Measurements from ENCODE around the gene PGBD1. TPM values are rescaled to one million over a fixed set of nuclear protein-coding genes. Genes with fewer than 3 reads are reported as not detected.
A peak's percentile ranks its signal among the peaks of the same experiment; 100 is the strongest.

The PGBD1 gene
- total RNA-seq, 4 donors from 2014 or later = 5.8 to 8.7 (median 7.1) TPM

DNA sequence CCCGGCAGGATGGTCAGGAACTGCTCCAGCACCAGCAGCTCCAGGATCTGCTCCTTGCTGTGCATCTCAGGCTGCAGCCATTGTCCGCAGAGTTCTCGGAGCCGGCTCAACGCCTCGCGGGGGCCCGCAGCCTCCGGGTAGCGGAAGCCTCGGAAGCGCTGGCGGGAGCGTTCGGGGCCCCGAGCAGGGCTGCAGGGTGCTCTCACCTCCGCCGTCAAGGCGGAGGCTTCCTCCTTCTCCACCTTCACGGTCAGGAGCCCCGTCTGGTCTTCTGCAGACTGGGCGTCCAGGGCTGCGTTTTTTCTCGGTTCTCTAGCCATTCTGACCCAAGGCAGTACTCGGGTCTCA lies 29.7 kb upstream of the PGBD1 start:
- TF ChIP-seq EP300 (IDR thresholded peaks at IDR 0.05) = no peak
- TF ChIP-seq POLR2A (IDR thresholded peaks at IDR 0.05; ENCODE audit: low read depth) = no peak
- TF ChIP-seq CTCF (IDR thresholded peaks at IDR 0.05) = no peak
- no peak for TF ChIP-seq POLR2AphosphoS5 (IDR thresholded peaks at IDR 0.05)
- H3K27ac ChIP-seq (replicated peaks in 1 of 4) = peak overlapping the region; percentile 59 to 67 (median 62)
- H3K9me3 ChIP-seq = no peaks in the 10 kb centered on the region
- H3K27me3 ChIP-seq = no peaks in the 10 kb centered on the region
- peaks cover 9 to 29% (median 25%) of the 10 kb centered on the region in 4 donors for H3K36me3 ChIP-seq
- 0% methylated on average over 3 of the region's 25 CpGs for WGBS
- H3K4me3 ChIP-seq = peak overlapping the region; percentile 80 to 87 (median 84)
- H3K4me1 ChIP-seq = peaks cover 17 to 33% (median 25%) of the 10 kb centered on the region in 4 donors
- intact Hi-C loops (cut with DNase I) = no loop called here
- no peak for DNase-seq (ENCODE audit: extremely low spot score)

DNA sequence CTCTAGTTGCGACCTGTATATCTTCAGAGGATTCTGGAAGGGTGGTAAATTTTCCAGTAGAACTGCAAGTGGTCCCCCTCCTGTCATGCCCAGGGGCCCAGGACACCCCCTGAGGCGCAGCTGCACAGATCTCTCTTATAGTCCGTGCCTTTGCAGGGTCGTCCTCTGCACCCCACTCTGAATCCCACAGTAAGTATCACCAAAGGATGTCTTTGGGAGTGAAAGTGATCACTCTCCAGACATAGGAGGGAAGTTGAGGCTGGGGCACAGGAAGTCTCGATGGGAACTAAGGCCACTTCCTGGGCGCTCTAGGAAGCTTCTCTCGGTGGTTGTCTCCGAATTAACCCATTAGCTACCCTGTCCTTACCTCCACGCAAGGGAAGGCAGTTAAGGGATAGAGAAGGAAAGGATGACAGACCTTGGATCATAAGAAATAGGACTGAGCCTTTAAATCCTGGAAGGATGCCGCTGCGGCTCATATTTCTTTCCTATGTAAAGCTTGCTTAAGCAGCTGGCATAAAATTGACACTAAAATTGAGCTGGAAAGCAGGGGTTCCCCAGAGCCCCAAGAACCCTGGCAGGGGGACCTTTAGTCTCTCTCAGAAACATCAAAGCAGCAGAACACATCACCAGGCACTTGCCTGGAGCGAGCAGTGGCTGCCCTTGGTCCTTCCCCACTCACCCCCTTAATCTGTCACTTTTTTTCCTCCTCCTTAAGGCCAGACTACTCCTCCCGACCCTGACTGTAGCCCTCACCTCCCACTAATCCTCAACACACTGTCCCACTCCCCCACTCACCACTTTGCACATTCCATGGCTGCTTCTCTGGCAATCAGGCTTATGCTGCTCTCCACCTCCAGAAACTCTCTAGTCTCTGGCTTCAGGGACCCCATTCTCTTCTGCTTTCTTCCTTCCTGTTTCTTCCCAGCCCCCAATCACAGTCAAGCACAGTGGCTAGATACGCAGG lies 29.1 kb upstream of the PGBD1 start, which contains the start of gene ZKSCAN4:
TSS of gene ZKSCAN4 (minus strand) at position 261 of the 967 bp plus-strand sequence. CDS start 289 bp downstream, outside the sequence.
- H3K36me3 ChIP-seq = peaks cover 9 to 22% (median 19%) of the 10 kb centered on the region in 4 donors
- no peaks in the 10 kb centered on the region for H3K9me3 ChIP-seq
- TF ChIP-seq POLR2AphosphoS5 (IDR thresholded peaks at IDR 0.05) = peak; percentile 49 to 78
- TF ChIP-seq CTCF (IDR thresholded peaks at IDR 0.05) = no peak
- TF ChIP-seq POLR2A (IDR thresholded peaks at IDR 0.05; ENCODE audit: low read depth) = no peak
- no peak for DNase-seq (ENCODE audit: extremely low spot score)
- intact Hi-C loops (cut with DNase I) = no loop called here
- H3K4me1 ChIP-seq = peaks cover 17 to 33% (median 25%) of the 10 kb centered on the region in 4 donors
- peak within 1 kb of the TSS; percentile 80 to 87 (median 84) for H3K4me3 ChIP-seq
- peak within 1 kb of the TSS; percentile 59 to 67 (median 62) for H3K27ac ChIP-seq (replicated peaks in 1 of 4)
- no peaks in the 10 kb centered on the region for H3K27me3 ChIP-seq
- 8% methylated on average over 14 of the region's 14 CpGs for WGBS

DNA sequence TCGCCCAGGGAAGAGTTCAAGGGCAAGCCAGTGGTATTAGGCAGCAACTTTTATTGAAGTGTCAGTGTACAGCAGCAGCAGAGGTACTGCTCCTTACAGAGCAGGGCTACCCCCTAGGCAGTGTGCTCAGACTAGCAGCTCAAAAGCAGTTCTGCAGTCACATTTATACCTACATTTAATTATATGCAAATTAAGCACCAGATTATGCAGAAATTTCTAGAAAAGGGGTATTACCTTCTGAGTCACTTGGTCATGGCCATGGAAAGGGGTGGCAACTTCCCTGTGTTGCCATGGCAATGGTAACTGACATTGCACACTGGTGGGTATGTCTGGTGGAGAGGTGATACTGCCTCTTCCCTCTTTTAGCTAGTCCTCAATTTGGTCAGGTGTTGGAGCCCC lies 27.3 kb upstream of the PGBD1 start:
- TF ChIP-seq POLR2AphosphoS5 (IDR thresholded peaks at IDR 0.05) (no peak), CTCF (IDR thresholded peaks at IDR 0.05) (no peak), POLR2A (IDR thresholded peaks at IDR 0.05; ENCODE audit: low read depth) (no peak), EP300 (IDR thresholded peaks at IDR 0.05) (no peak)
- intact Hi-C loops (cut with DNase I) = no loop called here

DNA sequence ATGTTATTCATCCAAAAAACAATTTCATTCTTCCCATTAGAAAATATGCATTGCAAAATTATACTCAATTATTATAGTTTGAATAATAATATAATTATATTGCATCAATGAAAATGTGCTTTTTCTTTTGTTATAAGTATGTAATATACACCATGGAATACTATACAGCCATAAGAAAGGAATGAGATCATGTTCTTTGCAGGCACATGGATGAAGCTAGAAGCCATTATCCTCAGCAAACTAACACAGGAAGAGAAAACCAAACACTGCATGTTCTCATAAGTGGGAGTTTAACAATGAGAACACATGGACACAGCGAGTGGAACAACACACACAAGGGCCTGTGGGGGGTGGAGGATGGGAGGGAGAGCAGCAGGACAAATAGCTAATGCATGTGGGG lies 24.3 kb upstream of the PGBD1 start:
- H3K36me3 ChIP-seq = no peaks in the 10 kb centered on the region
- H3K27me3 ChIP-seq = no peaks in the 10 kb centered on the region
- 0% methylated on average over 1 of the region's 1 CpG for WGBS
- no peak overlapping the region for H3K4me3 ChIP-seq
- DNase-seq (ENCODE audit: extremely low spot score) = no peak
- intact Hi-C loops (cut with DNase I) = no loop called here
- peaks cover 9 to 20% (median 18%) of the 10 kb centered on the region in 4 donors for H3K4me1 ChIP-seq
- peaks cover 0 to 22% (median 10%) of the 10 kb centered on the region in 4 donors for H3K9me3 ChIP-seq
- H3K27ac ChIP-seq (replicated peaks in 1 of 4) = no peak overlapping the region
- no peak for TF ChIP-seq EP300 (IDR thresholded peaks at IDR 0.05)
- no peak for TF ChIP-seq POLR2A (IDR thresholded peaks at IDR 0.05; ENCODE audit: low read depth)
- TF ChIP-seq POLR2AphosphoS5 (IDR thresholded peaks at IDR 0.05) = no peak
- TF ChIP-seq CTCF (IDR thresholded peaks at IDR 0.05) = no peak

More for the DNA sequence above, 27.3 kb upstream of the PGBD1 start:
- no peak overlapping the region for H3K27ac ChIP-seq (replicated peaks in 1 of 4)
- H3K36me3 ChIP-seq = peaks cover 0 to 5% (median 2%) of the 10 kb centered on the region in 4 donors
- no peak overlapping the region for H3K4me3 ChIP-seq
- H3K4me1 ChIP-seq = peaks cover 17 to 39% (median 30%) of the 10 kb centered on the region in 4 donors
- peaks cover 0 to under 1% (median 0%) of the 10 kb centered on the region in 4 donors for H3K9me3 ChIP-seq
- no peaks in the 10 kb centered on the region for H3K27me3 ChIP-seq
- 82% methylated on average over 1 of the region's 1 CpG for WGBS
- DNase-seq (ENCODE audit: extremely low spot score) = no peak
